Stimulated activated CD8-positive, alpha-beta memory T cell treated with anti-CD3 and anti-CD28 coated beads, Interleukin-4, amount 100 ng/mL, for 24 hours (primary cell): ENCODE results near the gene UFM1.
A peak's percentile ranks its signal among the peaks of the same experiment; 100 is the strongest.
"Not testable (repeated sequence)": the region's sequence is repeated elsewhere in the genome, so short reads cannot be mapped to it uniquely, and the experiment has no call there.

ENCODE experiments used
- DNase-seq: peaks from one replicate; pipeline ENCODE4 v3.0.0-alpha.2; 2020; ENCODE audit warnings: low read depth

The UFM1 gene

DNA sequence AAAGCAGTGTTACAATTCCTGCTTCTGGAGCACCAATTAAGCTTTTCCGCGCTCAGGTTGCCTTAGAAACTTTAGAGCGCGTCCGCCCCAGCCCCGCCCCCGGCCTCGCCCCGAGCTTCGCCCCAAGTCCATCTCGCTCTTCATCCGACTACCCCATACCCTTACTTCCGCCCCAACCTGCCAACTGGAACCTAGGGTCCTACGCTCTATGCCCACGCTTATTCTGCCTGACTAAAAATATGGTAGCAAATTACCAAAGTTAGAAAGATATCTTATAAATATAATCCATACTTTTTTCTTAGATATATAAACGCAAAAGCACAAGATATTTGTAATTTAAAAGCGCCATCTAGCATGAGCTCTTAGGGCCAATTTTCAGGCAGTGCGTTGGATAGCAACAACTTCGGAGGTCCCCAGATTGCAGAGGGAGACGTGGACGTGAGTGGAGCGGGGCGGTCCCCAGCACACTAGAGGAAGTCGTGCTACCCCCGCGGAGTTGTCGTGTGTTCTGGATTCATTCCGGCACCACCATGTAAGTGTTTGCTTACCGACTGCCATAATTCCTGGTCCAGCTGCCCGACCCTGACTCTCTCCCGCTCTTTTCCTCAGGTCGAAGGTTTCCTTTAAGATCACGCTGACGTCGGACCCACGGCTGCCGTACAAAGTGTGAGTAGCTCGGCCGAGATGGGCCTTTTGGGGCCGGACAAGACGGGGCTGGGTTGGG lies at the start of gene UFM1:
Gene UFM1 (plus strand): TSS at position 462 of the 724 bp plus-strand sequence. CDS start 69 bp downstream, at position 531.
- peak; percentile 83 for DNase-seq

DNA sequence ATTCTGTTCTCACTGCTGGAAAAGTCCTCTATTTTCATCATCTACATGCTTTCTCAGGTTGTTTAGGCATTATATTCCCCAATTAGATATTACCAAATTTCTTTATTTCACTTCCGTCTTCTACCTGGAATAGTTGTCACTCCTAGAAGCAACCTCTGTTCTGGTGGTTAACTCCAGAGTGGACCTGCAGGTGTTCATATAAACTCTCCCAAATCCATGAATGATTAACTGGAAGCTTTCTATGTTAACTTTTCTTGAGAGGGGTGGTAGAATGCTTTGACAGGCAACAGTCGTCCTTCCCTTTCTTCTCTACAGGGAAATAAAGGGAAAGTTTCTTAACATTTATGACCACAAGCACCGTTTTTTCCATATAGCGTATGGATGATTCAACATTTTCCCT lies 48.4 kb upstream of the UFM1 start:
- no peak for DNase-seq

DNA sequence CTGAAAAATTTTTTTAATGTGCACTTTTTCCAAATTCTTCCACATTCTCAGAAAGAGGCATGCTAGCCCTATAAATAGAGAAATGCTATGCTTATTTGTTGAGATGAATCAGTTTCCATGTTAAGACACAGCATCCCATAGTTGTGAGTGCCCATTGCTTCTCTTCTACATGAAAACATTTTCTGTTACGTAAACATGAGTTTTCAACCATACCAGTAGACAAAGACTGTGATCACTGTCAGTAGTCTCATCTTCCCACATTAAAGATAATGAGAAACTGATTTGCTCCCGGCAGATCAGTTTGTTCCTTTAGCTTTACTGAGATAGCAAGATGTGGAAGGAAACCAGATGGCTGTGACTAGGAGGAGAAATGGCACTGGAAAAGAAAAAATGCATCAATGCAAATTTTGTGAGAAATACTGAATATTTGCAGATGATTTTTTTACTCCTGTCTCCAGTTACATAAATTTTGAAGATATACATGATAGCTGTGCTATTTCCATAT lies 45.8 kb upstream of the UFM1 start:
- DNase-seq, result no peak

DNA sequence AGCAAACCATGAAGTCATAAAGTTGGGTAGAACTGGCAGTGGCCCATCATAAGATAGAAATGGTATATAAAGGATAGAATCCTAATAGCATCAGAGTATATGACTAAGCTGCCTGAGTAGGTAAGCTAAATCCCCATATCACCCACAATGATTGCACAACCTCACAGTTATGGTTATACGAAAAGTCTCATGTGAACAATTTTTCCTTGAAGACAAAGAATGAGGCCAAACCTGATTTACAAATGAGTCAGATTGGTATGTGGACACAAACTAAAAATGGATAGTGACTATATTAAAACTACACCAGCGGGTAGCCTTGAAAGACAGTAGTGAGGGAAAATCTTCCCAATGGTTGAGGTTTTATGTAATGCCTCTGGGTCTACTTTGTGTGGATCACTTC lies 40.9 kb upstream of the UFM1 start:
- DNase-seq, result no peak

DNA sequence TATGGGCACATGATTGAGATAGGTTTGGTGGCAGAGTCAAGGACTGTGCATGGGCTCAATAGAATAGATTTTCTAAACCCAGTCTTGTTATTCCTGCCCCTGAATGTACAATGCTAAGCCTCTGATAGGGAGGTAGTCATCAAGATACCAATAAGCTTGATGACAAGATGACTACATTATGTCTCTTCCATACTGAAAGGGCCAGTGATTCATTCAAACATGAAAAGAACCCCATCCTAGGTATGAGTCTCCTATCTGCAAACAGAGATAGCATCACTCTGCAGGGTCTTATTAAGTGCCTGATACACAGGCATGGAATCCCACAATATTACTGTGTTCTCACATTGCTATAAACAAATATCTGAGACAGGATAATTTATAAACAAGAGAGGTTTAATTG lies 40.3 kb upstream of the UFM1 start:
- DNase-seq, result no peak

DNA sequence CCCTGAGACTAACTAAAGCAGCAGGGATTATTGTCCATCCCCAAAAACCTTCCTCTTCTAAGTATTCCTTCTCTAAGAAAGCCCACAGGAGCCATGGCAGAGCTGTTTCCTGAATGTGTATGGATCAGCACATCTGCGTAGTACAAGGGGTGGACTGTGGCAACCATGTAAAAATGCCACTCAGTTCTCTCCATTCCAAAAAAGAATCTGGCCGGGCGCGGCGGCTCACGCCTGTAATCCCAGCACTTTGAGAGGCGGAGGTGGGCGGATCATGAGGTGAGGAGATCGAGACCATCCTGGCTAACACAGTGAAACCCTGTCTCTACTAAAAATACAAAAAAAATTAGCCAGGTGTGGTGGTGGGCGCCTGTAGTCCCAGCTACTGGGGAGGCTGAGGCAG lies 38.5 kb upstream of the UFM1 start:
- DNase-seq, result not testable (repeated sequence)

DNA sequence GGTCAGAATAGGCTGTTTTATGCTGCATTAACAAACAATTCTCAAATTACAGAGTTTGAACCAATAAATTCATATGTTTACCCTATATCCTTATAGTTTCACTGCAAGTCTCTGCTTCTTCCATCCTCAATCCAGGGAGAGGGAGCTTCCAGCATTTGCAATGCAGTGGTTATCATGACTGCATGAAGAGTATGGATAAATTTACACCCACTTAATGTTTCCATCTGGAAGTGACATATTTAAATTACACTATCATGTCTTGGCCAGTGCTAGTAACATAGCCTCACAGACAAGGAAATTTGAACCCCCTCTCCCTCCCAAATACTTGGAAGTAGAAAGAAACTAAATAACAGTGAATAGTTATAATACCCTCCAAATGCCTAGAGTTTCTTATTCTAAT lies 33.5 kb upstream of the UFM1 start:
- no peak for DNase-seq

DNA sequence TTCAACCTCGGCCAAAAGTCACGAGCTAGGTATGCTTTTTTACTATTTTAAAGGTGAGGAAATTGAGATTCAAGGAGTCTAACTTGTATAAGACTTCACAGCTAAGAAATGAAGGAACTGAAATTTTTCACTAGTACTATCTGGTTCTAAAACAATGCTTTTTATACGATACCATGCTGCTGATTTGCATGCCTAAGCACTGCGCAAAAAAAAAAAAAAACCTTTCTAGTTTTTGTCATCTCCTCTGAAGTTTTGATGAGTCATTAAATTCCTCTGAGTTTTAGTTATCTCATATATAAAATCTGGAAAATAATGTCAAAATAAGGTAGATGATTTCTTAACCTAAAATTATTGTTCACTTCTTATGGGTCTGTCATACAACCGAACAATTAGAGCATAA lies 28.0 kb upstream of the UFM1 start:
- DNase-seq, result no peak

DNA sequence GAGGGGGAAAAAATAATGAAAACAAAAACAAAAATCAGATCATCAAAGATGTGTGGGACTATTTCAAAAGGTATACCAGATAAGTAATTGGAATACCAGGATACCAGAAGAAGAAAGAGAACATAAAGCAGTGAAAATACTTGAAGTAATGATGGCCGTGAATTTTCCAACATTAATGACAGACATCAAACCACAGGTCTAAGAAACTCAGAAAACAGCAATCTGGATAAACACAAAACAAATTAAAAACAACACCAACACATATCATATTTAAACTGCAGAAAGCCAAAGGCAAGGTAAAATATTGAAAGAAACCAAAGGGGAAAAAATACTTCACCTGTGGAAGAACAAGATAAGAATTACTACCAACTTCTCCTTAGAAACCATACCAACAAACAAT lies 24.2 kb upstream of the UFM1 start:
- DNase-seq, result no peak

DNA sequence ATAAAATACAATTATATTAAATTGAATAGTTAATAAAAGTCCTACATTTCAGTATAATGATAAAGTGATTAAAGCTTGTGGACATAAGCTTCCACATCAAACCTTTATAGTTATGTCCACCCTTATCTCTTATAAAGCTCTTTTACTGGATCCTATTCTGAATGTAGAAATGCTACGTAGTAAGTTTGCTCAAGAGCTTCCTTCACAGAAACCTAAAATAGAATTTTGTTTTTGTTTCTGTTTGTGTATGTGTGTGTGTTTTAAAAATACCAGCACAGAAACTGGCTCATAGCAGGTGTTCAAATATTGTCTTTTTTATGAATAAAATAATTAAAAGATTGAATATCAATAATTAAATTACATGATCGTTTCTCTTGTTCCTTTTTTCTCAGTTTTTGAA lies 21.0 kb upstream of the UFM1 start:
- no peak for DNase-seq

DNA sequence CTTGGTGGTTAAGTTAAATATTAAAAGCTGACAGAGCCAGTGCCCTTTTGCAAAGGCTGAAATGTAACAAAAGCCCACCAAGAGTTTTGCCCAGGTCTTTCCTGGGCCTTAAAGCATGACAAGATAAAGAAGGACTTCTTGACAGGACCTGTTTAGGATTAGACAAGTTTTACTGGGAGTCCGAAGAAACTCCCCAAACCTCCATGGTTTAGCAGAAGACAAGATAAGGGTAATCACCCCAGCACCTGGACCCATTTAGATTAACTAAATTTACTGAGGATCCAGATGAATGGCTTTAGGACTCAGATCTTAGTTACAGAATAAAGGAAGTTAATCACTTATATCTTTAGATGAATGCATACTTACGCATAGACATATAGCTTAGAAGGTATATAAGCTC lies 14.8 kb upstream of the UFM1 start:
- DNase-seq, result no peak

DNA sequence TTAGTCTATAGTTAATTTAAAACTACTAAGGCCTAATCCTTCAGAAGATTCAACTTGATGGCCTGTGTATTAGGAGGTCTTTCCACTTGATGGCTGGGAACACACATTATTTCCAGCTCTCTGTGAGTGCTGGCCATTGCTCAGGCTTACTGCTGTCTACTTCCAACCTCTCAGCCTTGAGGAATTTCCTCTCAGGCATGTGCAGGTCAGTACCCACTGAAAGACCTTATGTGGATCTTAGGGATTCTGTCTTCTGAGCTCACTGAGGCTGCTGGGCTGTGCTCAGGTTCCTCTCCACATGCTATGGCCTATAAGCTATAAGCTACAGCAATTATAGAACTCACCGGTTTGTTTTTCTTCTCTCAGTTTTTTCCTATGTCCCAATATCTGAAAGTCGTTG lies 11.6 kb upstream of the UFM1 start:
- no peak for DNase-seq

DNA sequence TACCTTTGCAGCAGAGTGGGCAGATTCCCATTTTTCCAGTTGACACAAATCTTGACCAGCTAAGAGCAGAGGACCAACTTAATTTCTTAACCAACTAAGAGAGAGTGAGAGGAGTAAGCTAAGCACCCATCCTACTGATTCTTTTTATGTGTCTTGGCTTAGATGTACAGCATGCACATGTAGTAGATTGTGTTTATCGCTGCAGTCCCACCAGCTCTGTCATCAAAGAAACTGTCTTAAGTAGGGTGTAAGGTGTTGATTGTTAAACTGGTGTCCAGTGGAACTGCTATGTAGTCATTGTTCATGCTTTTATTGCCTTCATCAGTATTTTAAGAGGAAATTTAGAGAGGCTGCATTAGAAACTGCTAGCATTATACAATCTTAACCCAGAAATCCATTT lies 9.0 kb upstream of the UFM1 start:
- no peak for DNase-seq

DNA sequence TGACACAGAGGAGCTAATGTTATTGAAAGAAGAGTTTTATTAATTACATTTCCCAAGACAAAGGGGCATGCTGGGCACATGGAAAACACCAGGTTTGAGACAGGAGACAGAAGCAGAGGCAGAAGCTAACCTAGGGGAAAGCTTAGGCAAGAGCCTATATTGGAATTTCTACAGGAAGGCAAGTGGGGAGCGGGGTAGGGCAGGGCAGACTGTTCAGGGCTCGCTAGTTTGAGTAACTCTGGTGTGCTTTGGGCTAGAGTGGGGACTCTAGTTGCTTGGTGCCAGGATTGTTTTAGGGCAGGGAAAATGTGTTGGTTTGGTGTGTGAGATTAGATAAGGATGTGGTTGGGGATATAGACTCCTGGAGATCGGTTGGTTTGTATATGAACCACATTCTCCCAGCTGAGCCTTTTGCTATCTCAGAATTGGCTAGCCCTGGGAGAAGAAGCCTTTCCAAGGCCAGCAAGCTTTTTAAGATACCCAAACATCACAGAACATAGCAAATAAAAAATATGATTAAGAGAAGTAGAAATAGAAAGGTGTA lies 8.4 kb upstream of the UFM1 start:
- no peak for DNase-seq

DNA sequence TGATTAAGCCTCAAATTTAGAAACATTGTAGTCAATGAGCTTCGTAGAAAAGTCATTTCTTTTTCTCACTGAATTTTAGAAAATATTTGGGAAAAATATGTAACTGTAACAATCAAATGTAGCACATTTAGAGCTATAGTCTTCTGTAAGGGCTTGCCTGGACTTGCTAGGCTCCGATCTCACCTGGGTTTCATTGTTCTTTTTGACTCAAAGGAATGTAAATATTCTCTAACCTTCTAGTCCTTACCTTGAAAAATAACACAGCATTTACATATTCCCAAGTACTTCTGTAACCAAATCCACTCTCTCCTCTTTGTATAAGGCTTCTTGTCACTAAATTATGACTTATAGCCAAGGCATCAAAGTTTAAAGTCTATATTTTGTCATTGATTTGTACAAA lies 2.9 kb upstream of the UFM1 start:
- no peak for DNase-seq

DNA sequence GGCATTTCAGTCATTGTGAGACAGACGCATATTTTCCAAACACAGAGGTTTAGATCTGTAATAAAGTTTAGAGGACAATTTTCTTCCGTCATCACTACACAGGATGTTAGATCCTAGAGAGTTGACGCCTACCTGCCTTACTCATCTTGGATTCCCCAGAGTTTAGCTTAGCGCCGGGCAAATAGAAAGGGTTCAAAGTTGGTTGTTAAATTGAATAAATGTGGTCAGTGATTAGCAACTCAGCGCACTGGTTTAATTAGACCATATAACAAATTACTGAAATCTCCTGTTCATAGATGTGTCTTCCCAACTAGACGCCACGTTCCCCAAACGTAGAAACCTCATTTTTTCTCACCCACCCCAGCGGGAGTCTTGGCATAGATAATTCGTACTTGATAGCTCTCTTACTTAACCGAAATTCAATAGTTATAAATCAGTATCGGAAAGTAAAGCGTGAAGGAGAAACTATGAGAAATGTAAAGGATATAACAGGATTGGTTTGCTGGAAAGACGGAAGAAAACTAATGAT lies 726 bp upstream of the UFM1 start:
- peak; percentile 0 for DNase-seq

DNA sequence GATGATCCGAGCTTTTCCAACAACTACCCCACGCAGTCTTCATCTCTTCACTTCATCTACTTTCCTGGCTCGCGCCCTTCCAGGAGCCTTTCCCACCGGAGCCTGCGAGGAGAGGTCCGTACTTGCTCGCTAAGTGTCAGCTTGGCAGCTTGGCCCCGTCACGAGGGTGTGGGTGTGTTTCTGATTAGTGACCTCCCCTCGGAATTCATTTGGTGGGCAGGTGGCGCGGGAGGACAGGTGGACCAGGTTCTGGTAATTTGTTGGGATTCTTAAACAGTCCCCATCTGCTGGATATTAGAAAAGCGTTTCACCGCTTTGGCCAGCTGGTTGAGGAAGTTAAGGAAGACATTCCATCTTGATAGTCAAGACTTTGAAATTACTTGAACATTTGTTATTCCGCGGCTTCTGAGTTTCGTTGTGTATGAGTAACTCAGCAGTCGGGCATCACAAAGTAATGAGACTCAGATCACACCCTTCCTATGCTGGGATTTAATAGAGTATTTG lies 515 bp downstream of the UFM1 start:
- peak; percentile 41 for DNase-seq

DNA sequence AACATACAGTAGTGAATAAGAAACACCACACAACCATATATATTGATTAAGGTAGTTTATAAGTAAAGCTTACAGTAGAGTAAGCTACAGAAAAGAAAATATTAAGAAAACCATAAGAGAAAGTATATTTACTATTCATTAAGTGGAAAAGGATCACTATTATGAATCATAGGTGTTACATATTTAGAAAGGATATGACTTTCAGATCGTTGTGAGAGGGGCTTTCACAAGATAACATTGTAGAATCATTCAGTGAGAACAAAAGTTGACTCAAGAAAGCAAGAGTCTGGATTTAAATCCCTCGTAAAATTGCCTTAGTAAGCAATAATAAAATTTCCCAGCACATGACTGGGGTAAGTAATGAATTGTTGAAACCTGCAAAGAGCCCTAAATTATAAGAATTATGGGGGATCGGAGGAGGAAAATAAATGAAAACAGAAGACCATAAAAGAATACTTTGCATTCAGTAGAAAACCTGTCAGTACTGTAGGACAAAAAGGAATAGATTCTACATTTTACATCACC lies 6.0 kb downstream of the UFM1 start:
- no peak for DNase-seq

DNA sequence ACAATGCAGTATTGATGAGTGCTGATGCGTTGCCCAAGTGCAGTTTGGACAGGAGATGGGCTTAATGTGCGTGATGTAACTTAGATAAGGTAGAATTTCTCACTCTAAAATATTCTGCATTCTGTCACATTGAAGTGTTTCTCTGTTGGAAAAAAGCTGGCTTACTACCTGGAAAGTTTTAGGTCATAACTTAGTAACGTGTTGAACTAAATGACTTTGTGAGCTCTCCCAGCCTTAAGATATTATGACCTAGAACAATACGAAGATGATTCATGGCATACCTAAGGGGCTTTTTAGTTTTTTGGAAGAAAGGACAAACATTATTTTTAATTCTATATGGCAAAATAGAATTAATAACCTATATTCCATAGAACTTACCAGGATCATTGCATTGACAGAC lies 9.0 kb downstream of the UFM1 start:
- no peak for DNase-seq

DNA sequence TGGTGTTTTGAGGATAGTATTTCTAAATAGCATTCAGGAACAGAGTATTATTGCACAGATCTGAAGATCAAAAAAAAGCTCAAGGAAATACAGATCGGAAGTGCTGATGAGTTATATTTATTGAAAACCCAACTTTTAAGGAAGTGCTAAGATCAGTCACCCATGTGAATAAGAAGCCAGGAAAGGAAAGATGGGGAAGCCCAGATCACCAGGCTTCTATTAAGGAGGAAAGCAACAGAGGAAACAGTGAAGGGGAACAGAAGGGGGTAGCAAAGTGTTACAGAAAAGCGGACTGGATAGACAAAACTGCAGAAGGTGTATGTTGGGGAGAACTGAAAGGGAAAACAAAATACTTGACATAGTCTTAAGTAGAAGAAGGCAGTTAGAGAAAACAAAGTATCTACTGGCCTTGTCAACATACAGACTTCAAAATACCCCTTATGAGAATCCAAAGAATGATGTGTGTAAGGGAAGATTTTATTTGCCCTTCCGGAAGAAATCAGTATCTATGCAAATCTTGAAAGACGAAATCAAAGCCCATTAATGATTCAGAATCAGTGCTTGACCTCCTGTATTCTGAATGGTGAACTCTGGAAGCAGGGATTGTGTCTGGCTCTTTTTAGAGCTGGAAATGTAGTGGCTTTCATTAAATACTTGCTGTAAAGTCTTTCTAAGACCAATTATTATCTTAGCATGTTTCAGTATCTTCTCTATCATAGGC lies 12.1 kb downstream of the UFM1 start:
- DNase-seq, result no peak

DNA sequence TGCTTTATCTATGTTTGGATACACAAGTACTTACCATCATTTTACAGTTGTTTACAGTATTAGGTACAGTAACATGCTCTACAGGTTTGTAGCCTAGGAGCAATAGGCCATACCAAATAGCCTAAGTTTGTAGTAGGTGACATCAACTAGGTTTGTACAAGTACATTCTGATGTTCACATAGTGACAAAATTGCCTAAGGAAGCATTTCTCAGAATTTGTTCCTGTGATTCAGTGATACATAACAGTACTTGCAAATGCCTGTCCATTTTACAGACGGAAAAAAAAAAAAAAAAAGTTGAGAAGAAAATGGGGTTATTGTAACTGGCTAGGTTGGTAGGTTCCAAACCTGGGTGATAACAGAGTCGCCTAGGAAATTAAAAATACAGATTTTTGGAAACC lies 13.6 kb downstream of the UFM1 start:
- no peak for DNase-seq

DNA sequence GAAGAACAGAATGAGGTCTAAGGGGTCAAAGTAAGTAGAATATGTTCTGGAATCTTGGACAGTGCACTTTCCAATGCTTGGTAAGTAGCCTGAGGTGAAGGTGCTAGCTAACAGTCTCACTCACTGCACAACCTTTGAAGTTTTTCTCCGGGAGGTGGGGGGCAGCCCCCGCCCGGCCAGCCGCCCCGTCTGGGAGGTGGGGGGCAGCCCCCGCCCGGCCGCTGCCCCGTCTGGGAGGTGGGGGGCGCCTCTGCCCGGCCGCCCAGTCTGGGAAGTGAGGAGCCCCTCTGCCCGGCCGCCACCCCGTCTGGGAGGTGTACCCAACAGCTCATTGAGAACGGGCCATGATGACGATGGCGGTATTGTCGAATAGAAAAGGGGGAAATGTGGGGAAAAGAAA lies 14.1 kb downstream of the UFM1 start:
- not testable (repeated sequence) for DNase-seq

DNA sequence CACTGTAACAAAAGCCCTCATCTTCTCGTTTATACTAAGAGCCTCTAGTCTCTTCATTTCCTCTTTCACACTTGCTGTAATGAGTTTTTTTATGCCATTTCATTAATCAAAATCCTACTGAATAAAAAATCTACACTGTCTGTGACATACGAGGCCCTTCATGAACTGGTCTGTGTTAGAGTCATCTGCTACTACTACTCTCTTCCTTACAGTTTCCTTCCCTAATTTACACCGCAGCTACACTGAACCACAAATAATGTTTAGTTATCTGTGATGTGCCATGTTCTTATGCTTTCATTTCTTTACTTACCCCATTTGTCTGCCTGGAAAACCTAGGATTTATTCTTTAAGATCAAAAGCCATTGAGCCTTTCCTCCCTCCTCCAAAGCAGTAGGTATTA lies 16.0 kb downstream of the UFM1 start:
- DNase-seq, result no peak
